IMR-90 (cell line): ENCODE data around the gene BCAP31.

Experiments
- CEBPB ChIP-seq: IDR thresholded peaks from 2 replicates; pipeline ENCODE4 v1.6.1; 2012; ENCODE audit warnings: low read depth, low read length, improper control_type of control experiment
- CTCF ChIP-seq: conservative IDR thresholded peaks from 2 replicates; pipeline ENCODE4 v1.5.1; 2012; ENCODE audit warnings: mild to moderate bottlenecking, low read depth, low read length, improper control_type of control experiment
- FOS ChIP-seq: fragments of 150-350 bp; IDR thresholded peaks from 2 replicates; pipeline ENCODE4 v1.6.1; 2016; ENCODE audit warnings: low read depth, low read length
- MAZ ChIP-seq: IDR thresholded peaks from 2 replicates; pipeline ENCODE4 v1.6.1; 2012; ENCODE audit warnings: low read depth, mild to moderate bottlenecking, low read length, improper control_type of control experiment, moderate library complexity, borderline replicate concordance
- MXI1 ChIP-seq: IDR thresholded peaks from 2 replicates; pipeline ENCODE4 v1.6.1; 2012; ENCODE audit warnings: low read depth, mild to moderate bottlenecking, low read length, moderate library complexity, borderline replicate concordance
- NFE2L2 ChIP-seq: fragments of 150-350 bp; IDR thresholded peaks from 2 replicates; pipeline ENCODE4 v1.6.1; 2016; ENCODE audit warnings: low read depth, mild to moderate bottlenecking, low read length
- POLR2A ChIP-seq: IDR thresholded peaks from 2 replicates; pipeline ENCODE4 v1.6.1; 2012; ENCODE audit warnings: mild to moderate bottlenecking, low read depth, low read length
- RAD21 ChIP-seq: IDR thresholded peaks from 2 replicates; pipeline ENCODE4 v1.6.1; 2012; ENCODE audit warnings: low read length, improper control_type of control experiment
- RFX5 ChIP-seq: IDR thresholded peaks from 2 replicates; pipeline ENCODE4 v1.8.0; 2012; ENCODE audit warnings: low read depth, mild to moderate bottlenecking, low read length, moderate library complexity
- SMC3 ChIP-seq: fragments of 150-350 bp; IDR thresholded peaks from 2 replicates; pipeline ENCODE4 v1.6.1; 2016; ENCODE audit warnings: low read depth, mild to moderate bottlenecking, antibody characterized with exemption, low read length, moderate library complexity

GRCh38 chrX:153741446-153741845 lies 17.3 kb upstream of the BCAP31 start:
- TF ChIP-seq CTCF, result no peak
- TF ChIP-seq MXI1, result no peak
- no peak for TF ChIP-seq POLR2A
- TF ChIP-seq SMC3, result no peak
- TF ChIP-seq MAZ, result no peak
- no peak for TF ChIP-seq NFE2L2
- TF ChIP-seq CEBPB, result no peak
- TF ChIP-seq RAD21, result no peak
- no peak for TF ChIP-seq FOS
- no peak for TF ChIP-seq RFX5
